Limb (tissue), 2 donors: ENCODE data around the gene KIF11.
A peak's percentile ranks its signal among the peaks of the same experiment; 100 is the strongest.

ENCODE experiments used
- DNase-seq, 2 donors: peaks; one replicate each; pipeline ENCODE4 v3.0.0-alpha.2; 2016; ENCODE audit errors: extremely low spot score in 2 of 2

Gene KIF11

DNA sequence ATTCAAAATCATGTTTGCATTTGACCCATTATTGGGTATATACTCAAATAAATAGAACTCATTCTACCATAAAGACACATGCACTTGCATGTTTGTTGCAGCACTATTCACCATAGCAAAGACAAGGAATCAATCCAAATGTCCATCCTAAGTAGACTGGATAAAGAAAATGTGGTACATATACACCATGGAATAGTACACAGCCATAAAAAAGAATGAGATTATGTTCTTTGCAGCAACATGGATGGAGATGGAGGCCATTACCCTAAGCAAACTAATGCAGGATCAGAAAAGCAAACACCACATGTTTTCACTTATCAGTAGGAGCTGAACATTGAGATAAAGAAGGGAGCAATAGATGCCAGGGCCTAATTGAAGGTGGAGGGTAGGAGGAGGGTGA is 84.8 kb downstream of the KIF11 start:
- DNase-seq, result no peak

DNA sequence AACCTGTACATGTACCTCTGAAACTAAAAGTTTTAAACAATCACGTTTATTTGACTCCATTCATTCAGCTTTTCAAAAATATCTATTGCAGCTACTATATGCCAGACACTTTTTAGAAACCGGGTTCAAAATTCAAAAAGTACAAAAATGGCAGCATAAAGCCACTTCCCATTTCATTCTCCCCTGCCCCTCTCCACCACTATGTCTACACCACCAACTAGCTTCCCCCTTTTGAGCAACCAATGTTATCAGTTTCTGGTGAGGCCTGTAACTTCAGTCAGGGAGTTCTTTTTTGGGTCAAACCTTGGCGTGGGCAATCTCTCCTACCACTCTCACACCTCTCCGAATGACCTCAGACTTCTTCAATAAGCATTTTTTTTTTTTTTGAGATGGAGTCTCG is 85.3 kb downstream of the KIF11 start:
- no peak for DNase-seq

DNA sequence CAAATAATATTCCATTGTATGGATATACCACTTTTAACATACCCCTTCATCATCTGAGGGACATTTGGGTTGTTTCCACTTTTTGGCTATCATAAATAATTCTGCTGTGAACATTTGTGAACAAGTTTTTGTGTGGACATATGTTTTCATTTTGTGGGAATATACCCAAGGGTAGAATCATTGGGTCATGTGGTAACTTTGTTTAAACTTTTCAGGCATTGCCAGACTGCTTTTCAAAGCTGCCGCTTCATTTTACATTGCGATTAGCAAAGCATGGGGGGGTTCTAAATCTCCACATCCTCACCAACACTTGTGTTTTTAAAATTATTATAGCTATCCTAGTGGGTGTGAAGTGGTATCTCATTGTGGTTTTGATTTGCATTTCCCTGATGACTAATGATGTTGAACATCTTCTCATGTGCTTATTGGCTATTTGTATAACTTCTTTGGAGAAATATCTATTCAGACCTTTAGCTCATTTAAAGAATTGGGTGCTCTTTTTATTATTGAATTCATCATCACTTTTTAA is 88.4 kb downstream of the KIF11 start:
- DNase-seq, result no peak

DNA sequence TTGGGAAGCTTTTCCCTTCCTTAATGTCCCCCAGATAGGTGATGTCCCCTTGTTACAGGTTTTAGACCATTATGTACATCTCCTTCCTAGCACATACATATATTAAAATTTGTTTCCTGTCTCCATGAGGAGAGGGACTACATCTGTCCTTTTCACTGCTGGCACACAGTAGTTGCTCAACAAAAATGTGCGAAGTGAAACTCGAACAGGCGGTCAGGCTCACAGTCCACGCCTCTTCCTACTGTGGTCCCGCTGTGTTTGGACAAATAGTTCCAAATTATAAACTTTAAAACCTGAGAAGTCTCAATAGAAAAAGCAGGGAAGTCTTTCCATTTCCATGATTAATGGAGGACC is 95.6 kb downstream of the KIF11 start:
- DNase-seq, result no peak

DNA sequence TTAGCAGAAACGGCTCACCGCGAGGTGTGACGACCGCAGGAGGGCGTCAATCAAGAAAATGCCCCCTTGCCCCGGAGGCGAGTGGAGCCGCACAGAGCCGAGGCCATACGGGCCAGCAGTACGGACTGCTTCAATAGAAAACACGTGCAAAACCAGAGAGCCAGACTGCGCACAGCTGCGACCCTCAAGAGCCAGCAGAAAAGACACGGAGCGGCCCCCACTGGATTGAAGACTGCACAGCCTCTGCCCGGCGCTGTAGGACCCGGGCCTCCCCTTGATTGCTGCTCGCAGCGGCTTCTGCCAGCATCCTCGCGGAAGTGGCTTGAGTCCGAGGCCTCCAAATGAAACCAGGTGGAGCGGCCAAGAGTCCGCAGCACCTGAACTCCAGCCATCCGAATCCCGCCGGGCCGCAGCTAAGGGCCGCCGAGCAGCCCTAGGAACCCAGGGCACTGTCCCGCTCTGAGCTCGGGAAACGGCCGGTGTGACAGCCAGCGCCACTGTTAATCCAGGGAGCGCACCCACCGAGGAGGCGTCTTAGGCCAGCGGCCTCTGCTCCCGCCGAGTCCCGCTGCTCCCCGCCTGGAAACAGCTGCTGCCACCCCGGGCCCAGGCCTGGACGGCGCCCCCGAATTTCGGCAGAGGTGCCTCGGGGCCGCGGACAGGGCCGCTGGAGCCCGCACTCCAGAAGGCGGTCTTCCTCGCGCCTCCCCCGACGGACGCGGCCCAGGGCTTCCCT is 96.2 kb downstream of the KIF11 start:
- DNase-seq, result peak in 1 of 2 donors; percentile 56

DNA sequence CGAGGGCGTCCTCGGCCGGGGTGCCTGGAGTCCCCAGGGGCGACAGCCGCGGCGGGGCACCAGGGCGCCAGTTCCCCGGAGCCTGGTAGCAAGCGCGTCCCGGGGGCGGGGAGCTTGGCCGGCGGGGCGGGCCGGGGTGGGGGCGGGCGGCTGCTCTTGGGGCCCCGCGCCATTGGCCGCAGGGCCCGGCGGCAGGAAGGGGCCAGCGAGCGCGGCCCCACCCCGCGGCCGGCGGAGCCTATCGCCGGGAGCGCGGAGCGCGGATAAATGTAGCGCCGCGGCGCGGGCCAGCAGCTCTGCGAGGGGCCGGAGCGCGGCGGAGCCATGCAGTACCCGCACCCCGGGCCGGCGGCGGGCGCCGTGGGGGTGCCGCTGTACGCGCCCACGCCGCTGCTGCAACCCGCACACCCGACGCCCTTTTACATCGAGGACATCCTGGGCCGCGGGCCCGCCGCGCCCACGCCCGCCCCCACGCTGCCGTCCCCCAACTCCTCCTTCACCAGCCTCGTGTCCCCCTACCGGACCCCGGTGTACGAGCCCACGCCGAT is 96.8 kb downstream of the KIF11 start, which contains the start of gene HHEX:
TSS of gene HHEX (plus strand) at position 293 of the 548 bp plus-strand sequence. CDS start at position 325, 32 bp downstream.
- peak in 1 of 2 donors; percentile 53 for DNase-seq

DNA sequence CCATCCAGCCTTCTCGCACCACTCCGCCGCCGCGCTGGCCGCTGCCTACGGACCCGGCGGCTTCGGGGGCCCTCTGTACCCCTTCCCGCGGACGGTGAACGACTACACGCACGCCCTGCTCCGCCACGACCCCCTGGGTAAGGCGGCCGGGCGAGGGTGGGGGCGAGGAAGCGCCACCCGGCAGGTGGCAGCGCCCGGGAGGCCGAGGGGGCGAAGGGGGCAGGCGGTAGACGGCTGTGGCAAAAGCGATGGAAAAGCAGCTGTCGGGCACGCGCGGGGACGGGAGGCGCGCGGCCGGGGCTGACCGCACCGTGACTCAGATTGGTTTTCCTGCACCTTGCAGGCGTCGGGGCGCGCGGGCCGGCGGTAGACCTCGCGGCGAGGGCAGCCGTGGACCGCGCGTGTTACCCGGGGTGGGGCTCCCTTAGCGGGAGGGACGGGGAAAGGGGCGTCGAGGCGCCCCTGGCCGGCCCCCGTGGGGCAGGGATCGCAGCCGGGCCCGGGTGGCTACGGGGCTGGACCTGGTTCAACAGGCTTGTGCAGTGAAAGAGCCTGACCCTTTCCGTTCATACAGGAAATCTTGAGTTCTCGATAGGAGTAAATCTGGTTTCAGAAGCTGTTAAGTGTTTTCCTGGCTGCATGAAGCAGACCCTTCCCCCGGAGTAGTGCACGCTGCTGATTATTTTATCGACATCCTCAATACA is 97.4 kb downstream of the KIF11 start:
- DNase-seq, result peak in 1 of 2 donors; percentile 64

DNA sequence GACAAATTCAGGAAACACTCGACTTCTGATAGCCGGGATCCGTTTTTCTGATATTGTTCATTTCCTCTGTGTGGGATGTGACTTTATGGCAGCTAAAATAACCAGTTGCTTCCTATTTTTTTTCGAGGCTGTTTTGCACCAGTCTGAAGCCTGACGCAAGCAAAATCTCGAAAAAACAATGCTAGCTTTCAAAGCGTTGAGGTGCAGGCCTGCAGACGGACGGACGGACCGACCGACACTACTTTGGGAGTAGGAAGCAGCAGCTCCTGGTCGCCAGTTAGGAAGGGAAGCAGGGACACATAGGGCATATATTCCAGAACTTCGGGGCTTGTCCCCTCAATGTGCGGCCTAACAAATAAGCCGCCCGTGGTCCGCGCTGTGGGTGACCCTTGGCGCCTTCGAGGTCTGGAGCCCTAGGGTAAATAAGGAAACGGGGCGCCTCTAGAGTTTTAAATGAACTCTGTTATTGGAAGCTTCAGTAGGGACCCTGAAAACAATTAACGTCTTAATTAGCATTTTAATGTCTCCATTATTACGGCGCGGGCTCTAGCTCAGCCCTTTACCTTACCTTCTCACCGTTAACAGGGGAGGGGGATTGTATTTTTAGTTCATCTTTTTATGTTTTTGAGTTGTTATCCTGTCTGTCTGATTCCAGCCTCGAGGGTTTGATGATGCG is 98.1 kb downstream of the KIF11 start:
- DNase-seq, result peak in 1 of 2 donors; percentile 36

DNA sequence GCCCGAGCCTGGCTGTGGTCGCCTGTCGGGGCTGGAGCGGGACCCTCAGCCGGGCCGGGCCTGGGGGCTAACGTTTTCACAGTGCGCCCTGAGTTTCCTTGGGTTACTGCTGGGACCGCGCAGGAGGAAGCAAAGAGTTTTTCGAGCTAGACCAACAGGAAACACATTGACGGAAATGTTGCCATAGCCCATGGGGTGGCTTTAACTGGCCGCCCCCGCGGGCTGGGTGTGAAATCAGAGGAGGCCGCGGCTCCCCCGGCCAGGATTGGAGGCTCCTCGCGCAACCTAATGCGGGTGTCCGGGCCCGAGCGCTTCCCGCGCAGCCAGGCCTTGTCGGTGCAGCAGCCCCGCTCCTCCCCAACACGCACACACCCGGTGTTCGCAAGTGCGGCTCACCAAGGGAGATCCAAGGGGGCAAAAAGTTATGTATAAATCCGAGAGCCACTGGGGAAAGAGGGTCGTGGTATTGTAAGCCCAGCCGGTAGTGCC is 98.7 kb downstream of the KIF11 start:
- peak in 1 of 2 donors; percentile 51 for DNase-seq

DNA sequence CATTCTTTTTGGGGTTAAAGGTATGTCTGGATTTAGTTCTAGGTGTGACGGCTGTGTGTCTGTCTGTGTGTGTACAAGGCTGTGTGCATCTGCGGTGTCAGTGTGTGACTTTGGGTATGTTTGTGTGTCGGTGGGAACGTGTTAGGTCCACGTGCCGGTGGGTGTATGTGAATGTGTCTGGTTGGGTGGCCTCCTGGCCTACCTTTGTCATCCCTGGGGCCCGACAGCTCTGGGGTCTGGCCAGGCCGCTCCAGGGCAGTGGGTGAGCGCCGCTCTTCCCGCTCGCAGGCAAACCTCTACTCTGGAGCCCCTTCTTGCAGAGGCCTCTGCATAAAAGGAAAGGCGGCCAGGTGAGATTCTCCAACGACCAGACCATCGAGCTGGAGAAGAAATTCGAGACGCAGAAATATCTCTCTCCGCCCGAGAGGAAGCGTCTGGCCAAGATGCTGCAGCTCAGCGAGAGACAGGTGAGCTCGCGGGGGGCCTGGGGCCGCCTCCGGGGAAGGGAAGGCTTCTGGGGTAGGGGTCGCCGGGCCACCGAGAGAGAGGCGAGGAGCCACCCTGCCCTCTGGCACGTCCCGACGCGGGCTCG is 99.2 kb downstream of the KIF11 start:
- DNase-seq, result peak in 1 of 2 donors; percentile 39

DNA sequence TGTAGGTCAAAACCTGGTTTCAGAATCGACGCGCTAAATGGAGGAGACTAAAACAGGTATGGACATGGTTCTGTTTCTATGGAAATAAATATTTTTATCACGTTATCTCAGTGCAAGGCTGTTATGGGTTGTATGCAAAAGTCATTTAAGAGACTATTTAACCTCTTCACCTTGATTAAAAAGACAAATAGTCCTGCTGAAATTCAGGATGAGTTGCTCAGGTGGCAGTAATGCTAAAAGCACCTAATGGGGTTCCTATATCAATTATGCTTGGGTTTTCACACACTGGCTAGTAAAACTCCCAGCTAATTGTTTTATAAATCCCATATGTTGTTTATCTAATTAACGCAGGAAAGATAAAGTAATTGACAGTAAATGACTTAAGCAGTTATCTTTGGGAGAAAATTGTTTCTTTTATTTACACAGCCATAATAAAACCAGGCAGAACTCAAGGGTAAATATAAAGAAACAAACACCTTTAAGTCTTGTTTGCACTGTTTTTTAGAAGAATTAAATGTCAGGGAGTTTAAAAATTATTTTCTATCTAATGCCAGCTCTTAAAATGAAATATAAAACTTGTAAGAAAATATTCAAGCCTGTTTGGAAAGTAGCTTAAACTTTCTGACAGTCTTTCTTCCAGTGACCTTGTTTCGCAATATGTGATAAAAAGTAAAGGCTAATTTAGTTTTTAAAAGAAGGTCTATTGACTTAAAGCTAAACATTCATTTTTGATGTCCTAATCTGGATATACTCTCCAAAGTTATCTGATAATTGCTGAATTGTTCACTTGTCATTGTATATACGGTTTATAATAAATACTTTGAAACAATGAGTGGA is 100.0 kb downstream of the KIF11 start:
- no peak for DNase-seq

DNA sequence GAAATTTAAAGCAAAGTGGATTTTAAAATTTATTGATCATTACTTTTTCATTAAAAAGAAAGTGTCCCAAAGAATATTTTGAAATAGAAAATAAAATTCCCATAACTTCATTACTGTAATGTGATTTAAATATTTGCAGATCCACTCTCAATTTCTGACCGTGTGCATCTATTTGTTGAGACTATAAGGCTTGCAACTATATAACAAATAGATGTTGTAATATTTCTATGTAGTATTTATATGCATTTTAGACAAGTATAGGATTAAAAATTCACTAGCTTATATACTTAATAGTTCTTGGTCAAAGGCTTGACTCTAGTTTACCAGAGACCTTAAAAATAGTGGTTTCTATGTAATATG is 100.6 kb downstream of the KIF11 start:
- no peak for DNase-seq

DNA sequence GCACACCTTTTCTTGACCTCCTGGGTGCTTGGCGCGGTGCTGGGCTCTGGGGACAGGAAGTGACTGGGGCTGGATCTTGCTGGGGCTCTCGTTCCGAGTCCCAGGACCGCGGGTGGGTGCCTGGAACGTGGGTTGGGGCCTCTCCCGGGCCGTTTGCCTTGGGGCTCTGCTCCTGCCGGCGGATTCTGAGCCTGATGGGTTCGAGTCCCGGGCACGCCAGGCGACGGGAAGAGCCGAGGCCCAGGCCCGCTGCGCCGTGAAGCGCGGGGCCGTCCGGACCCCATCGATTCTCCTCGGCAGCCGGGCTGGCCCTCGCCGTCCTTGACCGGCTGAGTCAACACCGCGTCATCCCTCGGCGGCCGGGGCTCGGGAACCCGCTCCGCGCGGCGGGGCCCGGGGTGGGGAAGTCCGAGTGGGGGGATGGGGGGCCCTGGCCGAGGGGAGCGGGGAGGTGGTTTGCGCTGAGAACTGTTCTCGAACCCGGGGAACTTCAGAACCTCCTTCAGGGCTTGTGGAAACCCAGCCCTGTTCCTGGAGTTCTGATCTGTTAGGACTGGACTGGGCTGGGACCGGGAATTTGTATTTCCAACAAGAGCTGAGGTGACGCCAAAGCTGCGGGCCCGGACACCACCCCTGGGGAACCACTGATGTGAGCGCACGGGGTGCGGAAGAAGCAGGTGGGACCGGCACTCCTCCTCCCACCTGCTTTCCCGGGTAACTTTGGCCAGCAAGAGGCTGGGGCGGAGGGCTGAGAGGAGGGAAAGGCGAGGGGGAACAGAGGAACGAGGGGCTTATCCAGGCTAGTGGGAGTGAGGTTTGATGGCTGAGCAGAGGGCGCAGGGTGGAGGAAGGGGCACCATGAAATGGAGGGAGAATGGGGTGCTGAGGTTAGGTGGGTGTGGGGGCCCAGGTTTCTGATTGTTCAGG is 103.0 kb downstream of the KIF11 start:
- peak in 1 of 2 donors; percentile 63 for DNase-seq

DNA sequence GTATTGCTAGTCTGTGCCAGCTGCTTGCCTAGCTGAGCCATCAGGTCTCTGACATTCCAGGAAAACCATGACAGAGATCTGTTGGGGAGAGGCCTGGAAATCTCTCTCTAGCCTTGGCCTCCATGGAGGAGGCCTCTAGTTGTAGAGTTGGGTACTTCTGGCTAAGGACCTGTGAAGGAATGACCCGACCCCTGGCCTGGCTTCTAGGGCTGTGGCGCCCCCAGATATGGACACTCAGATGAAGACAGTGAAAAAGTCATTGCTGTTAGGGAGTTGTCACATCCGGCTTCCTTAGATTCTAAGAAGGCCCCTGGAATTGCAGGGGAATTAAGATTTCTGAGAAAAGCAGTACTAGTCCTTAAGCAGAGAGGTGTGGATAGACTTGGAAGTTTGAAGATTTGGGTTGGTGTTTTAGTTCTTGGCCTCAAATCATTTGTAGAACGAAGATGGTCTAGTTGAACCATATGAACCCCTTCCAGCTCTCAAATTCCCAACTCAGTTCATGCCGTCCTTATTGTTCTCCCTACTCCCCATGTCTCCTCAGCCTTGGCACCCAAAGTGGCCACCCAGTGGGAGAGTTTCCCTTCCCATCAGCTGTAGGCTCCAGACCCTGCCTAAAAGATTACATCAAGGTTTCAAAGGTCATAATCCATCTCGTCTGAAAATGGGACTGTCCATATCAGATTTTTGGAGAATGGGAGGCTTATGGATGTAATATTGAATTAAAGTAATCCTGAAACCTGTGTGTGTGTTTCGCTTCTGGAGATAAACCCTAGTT is 103.9 kb downstream of the KIF11 start:
- DNase-seq, result no peak

DNA sequence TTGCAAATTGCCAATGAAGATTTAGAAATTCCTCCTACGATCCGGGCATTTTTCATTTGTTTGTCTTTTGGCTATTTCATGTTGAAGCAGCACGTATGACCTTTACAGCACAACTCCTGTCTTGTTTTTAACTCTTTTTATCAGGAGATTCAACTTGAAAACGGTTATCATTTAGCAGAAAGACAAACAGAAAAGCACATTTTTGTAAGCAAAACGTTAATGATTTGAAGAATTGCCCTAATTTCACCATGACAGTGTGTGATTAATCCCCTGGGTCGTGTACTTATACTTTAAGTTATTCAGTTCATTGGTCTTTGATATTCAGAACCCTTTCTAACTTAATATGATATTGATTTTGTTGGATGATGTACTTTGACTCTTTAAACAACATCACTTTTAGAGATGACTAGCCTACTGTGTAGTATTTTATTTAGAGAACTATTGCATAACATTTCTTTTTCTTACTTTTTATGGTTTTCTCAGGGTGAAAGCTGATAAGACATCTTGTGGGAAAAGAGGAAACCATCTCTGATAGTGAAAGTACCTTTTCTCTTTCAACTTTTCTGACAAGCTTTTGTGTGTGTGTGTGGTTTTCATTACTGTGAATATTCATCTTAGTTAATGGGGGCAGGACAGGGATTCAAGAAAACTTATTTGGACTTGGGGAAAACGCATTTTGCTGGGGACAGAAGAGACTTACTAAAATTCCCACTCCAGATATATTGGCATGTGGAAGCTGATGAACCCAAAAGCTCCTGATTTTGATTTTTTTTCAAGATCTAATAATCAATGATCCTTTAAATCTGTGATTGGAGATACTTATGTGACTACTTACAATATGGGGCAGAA is 105.0 kb downstream of the KIF11 start:
- DNase-seq, result no peak

DNA sequence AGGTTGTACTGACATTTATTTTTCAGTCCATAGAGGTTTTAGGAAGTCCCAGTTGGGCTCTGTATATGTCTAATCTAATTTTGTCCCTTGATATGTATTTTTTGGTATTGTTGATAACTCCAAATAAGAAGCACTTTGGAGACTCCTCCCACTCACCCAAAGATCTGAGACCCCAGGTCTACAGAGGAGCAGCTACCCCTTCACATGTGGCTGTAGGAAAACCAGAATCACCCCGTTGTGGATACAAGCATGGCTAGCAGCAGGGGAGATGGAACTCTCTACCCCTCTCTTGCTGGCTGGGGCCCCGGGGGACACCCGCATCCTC is 106.2 kb downstream of the KIF11 start:
- DNase-seq, result no peak

DNA sequence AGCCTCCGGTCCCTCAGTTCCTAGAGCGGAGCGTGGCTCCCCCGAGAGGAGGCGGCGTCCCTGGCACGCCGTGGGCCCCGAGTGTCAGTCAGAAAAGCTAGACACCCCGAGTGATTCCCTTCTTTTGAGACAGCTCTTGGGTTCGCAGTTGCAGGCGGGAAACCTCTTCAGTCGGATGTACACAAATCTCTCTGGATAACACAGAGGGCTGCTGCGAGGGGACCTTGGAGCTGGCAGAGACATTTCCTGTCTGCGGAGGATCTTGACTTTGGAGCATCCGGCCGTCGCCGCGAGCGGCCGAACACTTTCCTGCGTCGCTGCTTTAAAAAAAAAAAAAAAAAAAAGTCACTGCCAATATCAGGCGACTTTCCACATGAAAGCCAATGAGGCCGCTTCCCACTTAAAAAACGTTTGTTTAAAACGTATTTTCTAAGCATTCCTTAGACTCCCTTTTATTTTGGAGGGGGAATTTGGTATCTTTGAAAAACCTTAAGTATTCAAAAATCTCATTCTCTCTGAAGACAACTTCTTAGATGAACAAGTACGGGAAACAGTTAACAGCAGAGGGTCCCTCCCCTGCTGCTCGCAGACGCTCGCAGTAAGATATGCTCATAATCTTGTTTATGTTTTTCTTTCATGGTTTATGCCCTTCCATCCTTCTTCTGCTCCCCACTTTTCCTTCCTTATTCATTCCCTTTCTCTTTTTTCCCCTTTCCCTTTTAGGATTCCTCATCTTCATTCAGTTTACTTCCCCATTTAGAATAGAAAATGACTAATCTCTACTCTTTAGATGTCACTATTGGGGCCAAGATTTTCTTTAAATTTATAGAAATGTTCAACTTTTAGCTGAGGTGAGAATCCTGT is 106.8 kb downstream of the KIF11 start:
- DNase-seq, result peak in 1 of 2 donors; percentile 49
